Keratinocyte (primary cell): ENCODE results near the gene GBA3.

Source experiments
- EZH2 ChIP-seq: IDR thresholded peaks from one replicate; pipeline ENCODE4 v1.6.1; 2012; ENCODE audit warnings: inconsistent platforms, mild to moderate bottlenecking, low read length, moderate library complexity
- TF ChIP-seq, protein P1 (sequence below), 3 experiments: IDR thresholded peaks in 1 of 3; conservative IDR thresholded peaks in 1 of 3; optimal IDR thresholded peaks in 1 of 3; 2 replicates in 2 of 3; 3 replicates in 1 of 3; pipeline versions ENCODE3 to v1.5.1; 2011; ENCODE audit warnings: low read length in 3 of 3, mild to moderate bottlenecking in 3 of 3, moderate library complexity in 2 of 3, control low read depth in 1 of 3, inconsistent platforms in 1 of 3; ENCODE audit not compliant: insufficient read depth in 2 of 3; ENCODE audit errors: extremely low read depth in 1 of 3

DNA sequence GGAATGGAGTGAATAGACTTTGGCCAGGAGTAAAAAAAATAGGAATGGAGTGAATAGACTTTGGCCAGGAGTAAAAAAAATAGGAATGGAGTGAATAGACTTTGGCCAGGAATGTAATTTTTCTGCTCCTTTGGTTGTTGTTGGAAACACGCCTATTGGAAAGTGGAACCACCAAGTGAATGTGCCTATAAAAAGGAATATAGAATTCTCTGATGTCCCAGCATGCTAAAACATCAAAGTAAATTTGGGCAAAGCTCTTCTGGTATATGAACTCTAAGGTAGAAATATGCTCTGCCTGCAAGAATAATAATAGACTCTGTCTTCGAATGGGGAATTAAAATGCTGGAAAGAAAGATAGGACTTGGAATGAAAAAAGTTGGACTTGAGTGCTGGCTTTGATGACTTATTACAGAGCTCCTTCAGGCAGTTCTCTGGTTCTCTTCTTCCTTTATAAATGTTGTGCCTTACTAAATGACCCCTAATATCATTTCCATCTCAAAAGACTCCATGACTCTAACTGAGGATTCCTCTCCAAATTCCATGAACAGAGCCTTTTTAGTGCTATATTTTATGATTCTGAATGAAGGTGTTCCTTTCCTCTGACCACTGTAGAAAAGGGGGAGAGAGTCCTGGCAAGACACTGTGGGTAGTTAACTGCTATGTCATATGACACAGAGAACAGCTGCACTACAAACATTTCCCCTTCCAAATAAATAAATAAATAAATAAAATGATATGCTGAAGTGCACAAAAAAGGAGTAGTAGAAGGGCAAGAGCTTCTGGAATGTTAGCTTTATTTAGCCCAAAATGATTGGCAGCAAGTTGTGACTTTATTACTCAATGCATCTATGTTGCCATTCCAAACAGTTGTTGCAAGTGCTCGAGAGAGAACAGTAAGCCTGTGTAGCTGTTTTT lies 13.5 kb upstream of the GBA3 start:
- TF ChIP-seq, protein P1, sequence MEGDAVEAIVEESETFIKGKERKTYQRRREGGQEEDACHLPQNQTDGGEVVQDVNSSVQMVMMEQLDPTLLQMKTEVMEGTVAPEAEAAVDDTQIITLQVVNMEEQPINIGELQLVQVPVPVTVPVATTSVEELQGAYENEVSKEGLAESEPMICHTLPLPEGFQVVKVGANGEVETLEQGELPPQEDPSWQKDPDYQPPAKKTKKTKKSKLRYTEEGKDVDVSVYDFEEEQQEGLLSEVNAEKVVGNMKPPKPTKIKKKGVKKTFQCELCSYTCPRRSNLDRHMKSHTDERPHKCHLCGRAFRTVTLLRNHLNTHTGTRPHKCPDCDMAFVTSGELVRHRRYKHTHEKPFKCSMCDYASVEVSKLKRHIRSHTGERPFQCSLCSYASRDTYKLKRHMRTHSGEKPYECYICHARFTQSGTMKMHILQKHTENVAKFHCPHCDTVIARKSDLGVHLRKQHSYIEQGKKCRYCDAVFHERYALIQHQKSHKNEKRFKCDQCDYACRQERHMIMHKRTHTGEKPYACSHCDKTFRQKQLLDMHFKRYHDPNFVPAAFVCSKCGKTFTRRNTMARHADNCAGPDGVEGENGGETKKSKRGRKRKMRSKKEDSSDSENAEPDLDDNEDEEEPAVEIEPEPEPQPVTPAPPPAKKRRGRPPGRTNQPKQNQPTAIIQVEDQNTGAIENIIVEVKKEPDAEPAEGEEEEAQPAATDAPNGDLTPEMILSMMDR (optimal IDR thresholded peaks at IDR 0.05 in 1 of 3, IDR thresholded peaks at IDR 0.05 in 1 of 3, conservative IDR thresholded peaks at IDR 0.05 in 1 of 3; ENCODE audit: extremely low read depth in 1 of 3, insufficient read depth in 2 of 3, low read length in 3 of 3): no peak
- no peak for TF ChIP-seq EZH2
